DMS114 treated with DMSO at 0.1 percent for 48 hours (cell line): Measurements from ENCODE around the gene GNB1L.

Experiments used
- DNase-seq: peaks from one replicate; lab custom pipeline; 2025; ENCODE audit not compliant: unreplicated experiment; lab: John Stamatoyannopoulos, UW

Gene GNB1L

DNA sequence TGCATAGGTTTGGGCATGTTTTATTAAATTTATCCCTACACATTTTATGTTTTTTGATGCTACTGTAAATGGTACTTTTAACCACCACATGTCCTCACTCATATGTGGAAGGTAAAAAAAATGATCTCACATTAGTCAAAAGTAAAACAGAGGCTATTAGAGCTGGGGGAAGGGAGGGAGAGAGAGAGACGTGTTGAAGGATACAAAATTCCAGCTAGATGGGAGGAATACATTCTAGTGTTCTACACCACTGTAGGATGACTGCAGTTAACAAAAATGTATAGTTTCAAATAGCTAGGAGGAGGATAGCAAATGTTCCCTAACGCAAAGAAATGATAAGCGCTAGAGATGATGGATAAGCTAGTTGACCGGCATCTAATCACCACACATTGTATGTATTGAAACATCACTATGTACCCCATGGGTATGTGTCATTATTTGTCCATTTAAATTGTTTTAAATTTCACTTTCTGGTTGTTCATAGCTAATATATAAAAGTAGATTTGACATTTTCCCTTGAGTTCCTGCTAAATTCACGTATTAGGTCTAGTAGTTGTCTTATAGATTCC lies 9.9 kb upstream of the GNB1L start:
- no peak for DNase-seq

DNA sequence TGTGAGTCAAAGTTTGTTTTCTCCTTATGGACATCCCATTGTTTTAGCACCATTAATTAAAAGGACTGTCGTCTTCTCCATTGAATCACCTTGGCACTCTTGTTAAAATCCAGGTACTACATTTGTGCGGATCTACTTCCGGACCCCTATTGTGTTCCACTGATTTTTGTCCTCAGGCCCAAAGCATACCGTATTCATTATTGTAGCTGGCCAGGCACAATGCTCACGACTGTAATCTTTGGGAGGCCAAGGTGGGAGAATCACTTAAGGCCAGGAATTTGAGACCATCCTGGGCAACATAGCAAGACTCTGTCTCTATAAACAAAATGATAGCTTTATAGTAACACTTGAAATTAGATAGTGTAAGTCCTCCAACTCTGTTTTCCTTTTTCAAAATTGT lies 8.9 kb upstream of the GNB1L start:
- no peak for DNase-seq

DNA sequence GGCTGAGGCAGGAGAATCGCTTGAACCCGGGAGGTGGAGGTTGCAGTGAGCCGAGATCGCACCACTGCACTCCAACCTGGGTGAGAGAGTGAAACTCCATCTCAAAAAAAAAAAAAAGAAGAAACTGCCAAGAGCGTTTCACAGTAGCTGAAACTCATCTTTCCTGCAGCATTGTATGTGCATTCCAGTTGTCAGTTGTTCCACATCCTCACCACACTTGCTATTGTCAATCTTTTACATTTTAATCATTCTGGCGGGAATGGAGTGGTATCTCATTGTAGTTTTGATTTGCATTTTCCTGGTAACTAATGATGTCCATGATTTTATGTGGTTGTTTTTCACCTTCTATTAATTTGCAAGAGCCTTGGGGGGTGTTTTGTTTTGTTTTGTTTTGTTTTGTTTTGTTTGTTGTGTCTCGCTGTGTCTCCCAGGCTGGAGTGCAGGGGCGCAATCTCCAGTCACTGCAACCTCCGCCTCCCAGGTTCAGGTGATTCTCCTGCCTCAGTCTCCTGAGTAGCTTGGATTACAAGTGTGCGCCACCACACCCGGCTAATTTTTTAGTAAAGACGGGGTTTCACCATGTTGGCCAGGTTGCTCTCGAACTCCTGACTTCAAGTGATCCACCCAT lies 8.1 kb upstream of the GNB1L start:
- DNase-seq: no peak

DNA sequence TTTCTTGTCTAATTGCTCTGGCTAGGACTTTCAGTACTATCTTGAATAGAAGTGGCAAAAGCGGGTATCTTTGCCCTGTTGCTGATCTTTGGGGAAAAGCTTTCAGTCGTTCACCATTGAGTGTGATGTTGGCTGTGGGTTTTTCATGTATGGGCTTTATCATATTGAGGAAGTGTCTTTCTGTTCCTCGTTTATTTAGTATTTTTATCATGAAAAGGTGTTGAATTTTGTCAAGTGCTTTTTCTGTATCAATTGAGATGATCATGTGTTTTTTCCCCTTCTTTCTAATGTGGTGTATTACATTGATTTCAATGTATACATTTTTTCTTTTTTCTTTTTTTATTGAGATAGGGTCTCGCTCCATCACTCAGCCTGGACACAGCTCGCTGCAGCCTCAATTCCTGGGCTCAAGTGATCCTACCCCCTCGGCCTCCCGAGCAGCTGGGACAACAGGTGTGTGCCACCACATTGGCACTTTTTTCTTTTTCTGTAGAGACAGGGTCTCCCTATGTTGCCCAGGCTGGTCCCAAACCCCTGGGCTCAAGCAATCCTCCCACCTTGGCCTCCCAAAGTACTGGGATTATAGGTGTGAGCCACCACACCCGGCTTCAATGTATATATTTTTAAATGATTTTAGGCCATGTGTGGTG lies 5.3 kb upstream of the GNB1L start:
- no peak for DNase-seq

DNA sequence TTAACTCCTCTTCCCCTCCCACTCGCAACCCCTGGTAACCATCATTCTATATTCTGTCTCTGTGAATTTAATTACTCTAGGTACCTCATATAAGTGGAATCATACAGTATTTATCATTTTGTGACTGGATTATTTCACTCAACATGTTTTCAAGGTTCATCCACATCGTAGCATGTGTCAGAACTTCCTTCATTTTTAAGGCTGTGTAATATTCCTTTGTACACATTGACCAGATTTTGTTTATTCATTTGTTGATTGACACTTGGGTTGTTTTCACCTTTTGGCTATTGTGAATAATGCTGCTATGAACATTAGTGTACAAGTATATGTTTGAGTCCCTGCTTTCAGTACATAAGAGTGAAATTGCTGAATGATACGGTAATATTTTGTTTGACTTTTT lies 2.7 kb upstream of the GNB1L start:
- no peak for DNase-seq

DNA sequence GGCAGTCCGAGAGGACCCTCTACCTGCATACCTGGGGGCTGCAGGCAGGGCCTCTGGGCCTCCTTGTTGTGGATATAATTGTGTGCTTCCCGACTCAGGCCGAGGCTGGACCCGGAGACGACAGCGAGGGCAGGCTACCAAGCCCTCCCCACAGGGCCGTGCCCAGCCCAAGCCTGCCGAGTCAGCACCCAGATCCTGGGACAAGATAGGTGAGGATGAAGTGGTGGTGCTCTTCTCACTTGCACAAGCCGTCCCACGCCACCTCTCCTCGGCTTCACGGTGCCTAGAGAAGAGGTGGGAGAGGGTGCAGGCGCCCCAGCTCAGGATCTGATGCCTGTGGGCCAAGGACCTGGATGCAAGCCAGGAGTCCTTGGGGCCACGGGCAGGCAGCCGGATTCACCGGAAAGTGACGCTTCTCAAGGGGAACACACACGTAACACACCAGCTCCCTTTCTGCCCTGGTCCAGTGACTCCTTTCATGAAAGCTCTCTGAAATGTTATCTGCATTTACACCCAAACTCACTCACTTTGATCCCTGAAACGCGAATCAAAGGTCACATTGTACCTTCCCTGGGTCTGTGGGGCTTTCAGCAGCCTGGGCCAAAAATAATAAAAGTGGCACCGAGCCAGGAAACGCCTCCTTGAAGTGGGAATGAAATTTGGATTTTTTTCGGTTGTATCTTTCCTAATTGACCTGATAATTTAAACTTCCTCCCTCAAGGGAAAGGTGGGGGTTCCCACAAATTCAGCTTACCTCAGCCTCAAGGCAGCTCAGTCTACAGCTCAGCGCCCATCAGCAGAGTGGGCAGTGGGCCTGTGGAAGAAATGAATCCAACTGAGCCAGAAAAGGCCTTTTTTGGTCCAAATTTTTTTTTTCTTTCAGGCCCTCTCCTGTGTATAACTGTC lies 1.1 kb upstream of the GNB1L start:
- no peak for DNase-seq

DNA sequence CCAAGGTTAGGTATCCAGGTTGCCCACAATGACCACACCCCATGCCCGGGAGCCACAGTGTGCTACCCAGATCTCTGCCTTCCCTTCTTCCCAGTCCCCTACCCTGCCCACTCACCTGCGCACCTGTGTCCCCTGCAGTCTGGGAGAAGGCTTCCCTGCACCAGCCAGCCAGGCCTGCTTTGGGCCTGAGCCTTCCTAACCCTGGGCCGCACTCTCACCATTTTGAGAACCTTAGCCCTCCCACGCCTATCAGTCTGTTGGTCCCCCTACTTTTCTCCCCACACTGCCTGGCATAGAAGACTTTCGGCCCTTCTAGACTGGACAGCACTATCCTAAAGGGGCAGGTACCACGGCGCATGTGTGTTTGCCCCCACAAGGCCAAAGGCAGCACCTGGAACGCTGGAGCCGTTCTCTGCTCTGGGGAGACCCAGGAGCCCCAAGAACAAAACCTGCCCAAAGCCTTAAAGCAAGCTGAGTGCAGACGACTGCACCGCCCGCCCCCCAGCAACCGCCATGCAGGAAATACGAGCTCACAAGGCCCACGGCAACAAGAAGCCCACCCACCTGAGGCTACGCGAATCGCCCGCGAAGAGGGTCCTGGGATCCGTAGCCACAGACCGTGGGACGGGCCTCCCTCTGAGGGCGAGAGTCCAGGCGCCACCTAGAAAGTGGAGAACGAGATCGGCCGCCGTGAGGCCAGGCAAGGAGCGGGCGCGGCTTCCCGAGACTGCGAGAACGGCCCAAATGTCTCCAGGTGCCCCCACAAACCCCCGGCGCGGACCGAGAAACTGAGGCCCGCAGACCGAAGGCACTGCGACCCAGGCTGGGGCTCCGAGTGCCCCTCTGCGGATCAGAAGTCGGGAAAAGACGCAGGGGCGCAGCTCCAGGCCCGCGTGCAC lies 546 bp downstream of the GNB1L start:
- no peak for DNase-seq

DNA sequence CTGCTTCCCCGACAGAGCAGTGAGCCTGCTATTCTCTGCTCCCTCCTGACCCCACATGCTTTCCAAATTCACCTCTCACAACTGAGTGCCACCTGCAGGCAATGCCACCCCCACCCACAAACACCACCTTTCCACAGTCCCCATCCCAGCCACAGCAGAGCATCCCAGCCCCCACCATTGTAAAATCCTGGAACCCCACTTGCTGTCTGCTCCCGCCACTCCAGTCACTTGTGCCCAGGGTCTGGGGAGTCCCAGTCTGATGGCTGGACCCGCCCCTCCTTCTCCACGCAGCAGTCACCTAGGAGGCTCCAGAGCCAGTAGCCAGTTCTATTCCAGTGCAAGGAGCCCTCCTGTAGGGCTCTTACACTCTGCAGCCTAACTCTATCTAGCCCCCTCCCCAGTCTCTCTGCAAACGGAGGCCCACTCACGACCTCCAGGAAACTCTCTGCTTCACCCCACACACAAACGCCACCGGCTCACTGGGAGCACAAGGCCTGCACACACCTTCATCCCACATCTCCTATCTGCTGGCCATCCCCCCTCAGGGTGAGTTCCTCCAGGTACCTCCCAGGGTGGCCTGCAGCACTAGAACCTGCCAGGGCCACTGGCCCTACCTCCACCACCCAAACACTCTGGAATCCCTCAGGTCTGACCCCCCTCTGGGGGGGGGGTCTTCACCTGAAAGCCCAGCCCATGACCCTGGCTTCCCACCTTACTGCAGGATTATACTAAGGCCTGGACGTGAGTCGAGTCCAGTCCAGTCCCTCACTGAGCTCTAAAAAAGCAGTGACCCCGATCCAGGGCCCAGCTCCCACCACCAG lies 1.4 kb downstream of the GNB1L start:
- no peak for DNase-seq

DNA sequence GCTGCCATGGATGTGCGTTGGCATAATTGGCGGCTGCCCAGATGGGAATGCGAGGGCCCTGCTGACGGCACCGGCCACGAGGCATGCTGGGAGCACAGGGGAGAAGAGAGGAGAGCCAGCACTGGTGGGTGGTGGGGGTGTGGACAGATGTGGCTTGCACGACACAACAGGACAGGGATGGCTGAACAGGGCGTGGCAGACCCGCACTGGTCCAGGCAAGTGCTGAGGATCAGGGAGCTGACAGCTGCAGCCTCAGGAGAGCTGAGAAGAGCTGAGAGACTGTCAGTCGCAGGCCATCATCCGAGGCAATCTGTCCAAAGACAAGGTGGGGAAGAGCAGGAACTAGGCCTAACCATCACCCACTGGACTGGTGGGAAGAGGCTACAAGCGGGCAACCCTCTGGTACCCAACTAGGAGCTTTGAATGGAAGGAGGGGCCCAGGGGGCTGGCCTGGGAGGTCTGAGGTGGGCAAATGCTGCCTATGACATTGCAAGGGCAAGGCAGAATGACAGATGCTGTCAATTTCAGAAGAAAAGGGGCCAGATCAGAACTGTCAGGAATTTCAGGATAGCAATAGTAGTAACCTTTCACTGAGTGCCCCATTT lies 2.4 kb downstream of the GNB1L start:
- DNase-seq: no peak

DNA sequence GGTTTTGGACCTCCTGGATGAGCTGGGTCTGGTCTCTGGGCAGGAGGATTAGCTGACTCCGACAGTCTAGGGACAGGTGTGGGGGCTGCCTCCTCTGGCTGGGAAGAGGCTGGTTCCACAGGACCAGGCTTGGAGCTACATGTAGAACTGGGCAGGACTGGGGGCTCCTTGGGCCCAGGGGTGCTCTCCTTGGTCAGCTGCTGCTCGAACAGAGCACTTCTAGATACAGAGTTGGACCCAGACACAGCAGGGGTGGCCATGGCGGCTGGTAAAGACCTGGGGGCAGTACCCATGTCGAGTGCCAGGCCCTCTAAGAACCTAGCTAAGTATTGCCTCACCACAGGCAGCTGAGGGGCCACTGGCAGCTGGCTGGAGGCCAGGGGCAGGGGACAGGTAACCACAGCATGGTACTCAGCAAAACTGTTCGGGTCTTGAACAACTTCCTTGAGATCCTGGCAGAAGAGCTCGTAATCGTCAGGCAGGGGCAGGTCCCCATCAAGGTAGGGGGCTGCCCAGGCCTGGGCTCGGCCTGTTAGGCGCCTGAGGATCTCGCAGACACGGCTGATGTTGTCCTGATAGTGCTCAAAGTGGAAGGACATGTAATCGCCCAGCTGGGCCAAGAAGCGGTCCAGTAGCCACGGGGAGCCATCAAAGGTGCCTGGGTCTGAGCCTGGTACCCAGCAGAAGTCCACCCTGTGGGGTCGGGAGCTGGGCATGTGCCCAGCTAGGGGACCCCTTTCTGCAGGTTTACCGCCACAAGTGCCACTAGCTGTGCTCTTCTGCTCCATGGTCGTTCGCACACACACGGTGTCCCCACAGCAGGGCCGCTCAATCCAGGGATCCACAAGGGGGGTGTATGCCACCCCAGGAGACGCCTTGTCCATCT lies 3.1 kb downstream of the GNB1L start:
- DNase-seq: no peak

DNA sequence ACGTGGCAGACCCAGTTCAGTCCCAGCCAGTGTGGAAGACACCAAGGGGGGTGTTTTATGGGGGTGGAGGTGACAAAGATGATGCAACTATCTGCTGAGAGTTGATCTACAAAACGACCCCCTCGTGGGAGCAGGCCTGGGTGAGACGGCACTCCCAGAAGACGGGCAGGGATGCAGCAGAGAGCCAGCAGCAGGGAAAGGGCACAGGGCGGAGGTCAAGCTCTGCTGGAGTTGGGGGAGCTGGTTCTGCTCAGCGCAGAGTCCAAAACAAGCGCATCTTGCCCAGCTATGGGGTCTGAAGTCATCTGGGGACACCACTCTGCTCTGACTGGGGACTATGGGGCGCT lies 3.9 kb downstream of the GNB1L start:
- DNase-seq: no peak

DNA sequence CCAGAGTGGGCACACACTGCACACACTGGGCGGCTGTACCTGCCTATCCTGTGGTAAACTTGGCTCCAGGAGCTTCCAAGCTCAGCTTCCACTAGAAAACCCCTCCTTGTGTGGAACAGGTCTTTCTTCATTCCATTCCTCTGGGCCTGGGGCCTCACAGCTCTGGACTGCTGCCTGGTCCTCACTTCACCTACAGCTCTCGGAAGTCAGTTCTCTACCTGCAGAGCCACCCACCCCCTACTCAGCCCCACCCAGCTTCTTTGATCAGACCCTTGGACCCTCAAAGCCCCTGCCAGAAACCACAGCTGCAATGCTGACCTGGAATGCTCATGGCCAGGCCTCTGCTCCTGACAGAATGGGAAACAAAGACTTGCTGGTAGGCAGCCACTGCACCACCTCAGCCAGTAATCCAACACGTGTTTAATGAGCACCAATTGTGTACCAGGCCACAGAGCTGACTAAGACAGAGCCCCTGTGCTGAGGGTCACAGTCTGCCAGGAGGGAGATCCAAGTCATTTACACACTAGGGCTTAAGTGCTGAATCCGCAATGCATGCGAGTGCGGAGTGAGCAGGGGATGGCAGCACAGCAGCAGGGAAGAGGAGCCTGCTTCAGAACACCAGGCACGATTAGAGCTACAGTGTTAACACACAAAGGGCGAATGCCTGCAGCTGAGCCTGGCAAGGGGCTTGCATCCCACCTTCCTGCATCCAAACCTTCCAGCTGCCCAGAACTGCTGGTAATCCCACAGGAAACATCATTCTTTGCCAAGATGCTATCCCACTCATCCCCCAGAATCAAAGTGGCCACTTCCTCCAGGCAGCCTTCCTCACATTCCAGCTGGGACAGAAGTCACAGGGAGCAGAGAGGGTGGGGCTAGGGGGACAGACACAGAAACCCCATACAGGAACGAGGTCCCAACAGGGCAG lies 4.6 kb downstream of the GNB1L start:
- no peak for DNase-seq

DNA sequence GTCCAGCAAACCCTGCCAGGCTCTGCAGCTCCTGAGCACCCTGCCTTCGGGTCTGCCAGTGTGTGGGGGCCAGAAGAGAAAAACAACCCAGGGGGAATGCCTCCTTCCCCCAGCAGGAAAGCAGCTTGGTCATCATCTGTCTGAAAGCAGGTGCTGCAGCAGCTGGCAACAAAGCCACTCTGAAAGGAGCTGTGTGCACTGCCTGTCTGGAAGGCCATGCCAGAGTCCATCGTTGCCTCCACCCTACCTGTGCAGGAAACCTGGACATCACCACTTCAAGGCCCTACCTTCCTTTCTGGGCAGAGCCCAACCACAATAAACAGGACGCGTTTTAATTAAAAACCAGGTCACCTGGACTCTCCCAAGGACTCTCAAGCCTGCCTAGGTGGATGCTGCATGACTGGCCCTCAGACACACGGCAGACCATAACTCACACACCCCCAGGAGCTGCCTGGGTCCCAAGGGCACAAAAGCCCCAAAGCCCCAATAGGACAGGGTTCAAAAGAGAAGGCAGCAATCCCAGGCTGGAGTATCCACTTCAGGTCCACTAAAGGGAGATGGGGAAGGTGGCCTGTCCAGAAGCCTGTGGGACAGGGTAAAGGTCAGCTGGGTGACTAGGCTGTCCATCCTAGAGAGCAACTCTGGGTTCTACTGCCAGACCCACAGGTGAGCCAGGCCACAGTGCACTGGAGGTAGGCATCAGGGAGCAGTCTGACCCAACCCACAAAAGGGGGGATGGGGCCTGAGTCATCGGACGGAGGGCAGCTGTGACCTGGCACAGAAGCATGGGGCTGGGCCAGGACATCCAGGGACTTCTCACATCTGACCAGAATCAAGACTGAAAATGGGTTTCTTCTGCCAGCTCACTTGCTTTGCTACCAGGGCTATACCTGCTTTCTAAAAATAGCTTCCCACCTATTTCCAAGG lies 6.1 kb downstream of the GNB1L start:
- no peak for DNase-seq

DNA sequence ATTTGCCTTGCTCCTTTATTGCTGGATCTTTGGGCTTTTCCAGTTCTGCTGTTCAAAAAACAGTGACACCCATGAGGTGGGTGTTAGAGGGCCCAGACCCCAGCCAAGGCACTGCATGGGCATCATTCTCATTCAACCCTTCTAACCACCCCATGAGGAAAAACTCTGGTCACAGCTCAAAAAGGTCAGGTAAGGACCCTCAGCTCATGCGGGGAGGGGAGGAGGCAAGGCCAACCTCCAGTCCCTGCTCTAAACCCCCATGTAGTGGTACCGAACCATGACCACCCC lies 7.4 kb downstream of the GNB1L start:
- DNase-seq: no peak

DNA sequence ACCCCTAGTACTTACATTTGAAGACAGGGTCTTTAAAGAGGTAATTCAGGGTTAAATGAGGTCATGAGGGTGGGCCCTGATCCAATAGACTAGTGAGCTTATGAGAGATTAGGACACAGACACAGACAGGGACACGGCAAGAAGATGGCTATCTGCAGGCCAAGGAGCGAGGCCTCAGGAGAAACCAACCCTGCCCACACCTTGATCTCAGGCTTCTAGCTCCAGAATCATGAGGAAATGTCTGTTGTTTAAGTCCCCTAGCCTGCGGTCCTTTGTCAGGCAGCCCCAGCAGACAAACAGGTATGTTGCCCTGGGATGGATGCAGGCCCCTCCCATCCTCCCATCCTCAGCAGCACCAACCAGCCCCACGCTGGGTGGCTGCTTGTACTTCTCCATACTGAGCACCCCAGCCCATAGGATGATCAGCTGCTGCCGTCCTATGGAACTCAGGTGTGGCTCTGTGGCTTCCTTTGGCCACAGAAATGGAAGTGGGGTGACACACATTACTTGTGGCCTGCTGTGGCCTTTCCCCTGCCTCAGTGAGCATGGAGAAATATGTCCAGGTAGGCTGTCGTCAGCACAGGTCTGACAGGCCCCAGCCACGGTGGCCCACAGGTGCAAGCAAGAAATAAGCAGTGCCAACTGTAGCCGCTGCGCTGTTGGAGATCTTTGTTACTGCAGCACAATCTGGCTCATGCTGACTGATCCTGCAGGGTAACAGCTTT lies 7.9 kb downstream of the GNB1L start:
- DNase-seq: no peak

DNA sequence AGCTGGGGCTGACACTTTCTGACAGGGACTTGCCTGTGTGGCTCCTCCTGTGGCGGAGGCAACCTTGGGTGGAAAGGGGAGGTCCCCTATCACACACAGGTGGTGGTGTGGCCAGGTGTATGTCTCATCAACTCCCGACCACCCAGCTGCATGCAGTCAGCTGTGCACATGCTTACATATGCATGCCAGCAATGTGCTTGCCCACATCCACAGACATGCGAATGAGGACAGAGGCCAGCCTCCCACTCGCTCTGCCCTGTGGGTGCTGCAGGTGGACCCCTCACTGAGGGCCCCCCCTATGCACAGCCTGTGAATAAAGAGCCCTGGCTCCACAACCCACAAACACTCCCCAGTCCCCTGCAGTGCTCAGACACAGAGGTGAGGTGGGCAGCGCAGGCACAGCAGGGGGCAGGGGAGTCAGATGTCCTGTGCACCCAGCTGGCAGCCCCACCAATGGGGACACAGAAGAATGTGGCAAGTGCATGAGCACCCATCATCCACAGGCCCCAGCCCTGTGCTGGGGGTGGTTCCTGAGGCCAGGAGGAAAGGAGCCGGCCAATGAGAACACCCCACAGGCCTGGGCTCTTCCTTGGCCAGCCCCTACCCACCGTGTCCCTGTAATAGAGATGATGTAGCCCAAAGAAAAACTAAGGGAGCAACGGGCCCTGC lies 9.5 kb downstream of the GNB1L start:
- no peak for DNase-seq
